Fibroblast of lung (primary cell): ENCODE data around the gene STX12.

Source experiments
- CTCF ChIP-seq, 2 donors: IDR thresholded peaks in 1 of 2; conservative IDR thresholded peaks in 1 of 2; 1 replicate in 1 of 2; 2 replicates in 1 of 2; pipeline ENCODE4 v1.5.1; 2011 to 2012; ENCODE audit warnings: low read length in 2 of 2, control low read depth in 1 of 2, inconsistent platforms in 1 of 2, low read depth in 1 of 2, mild to moderate bottlenecking in 1 of 2
- EZH2 ChIP-seq: IDR thresholded peaks from 2 replicates; pipeline ENCODE4 v1.5.1; 2012; ENCODE audit warnings: low read length, control low read depth, mild to moderate bottlenecking; ENCODE audit errors: missing control alignments

DNA sequence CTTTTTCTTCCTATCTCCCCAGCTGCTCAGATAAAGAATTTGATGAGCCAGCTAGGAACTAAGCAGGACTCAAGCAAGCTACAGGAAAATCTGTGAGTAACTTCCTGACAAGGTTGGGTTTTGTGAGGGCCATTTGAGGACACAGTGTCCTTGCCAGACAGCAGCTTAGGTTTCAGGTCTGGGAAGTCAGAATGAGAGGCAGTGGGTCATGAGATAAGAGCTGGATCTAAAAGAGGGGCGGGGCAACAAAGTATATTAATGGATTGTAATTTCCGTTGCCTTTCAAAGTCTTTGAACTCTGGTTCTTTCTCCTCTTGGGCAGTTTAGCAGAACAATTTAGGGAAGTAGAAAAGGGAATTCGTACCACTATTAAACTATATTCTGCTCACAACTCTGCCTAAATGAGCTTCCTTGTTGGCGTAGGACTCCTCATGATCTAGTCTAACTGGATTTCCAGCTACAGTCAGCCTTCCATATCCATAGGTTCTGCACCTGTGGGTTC lies 16.6 kb downstream of the STX12 start:
- TF ChIP-seq CTCF (conservative IDR thresholded peaks at IDR 0.05 in 1 of 2, IDR thresholded peaks at IDR 0.05 in 1 of 2; ENCODE audit: low read depth in 1 of 2, low read length in 2 of 2) (no peak), EZH2 (no peak)
